ENCODE results near the gene HIVEP3.
A peak's percentile ranks its signal among the peaks of the same experiment; 100 is the strongest.

Gene HIVEP3

GRCh38 chr1:41749991-41750745, 168.6 kb downstream of the HIVEP3 start:
- Histone ChIP-seq H3K27ac (no peak overlapping the region), H2AFZ (ENCODE audit: low read depth) (no peak overlapping the region)

GRCh38 chr1:41745022-41745421, 173.7 kb downstream of the HIVEP3 start:
- Histone ChIP-seq H3K27me3 (ENCODE audit: insufficient read depth, low read depth) (no peaks in the 10 kb centered on the region), H3K27ac (no peak overlapping the region), H3K36me3 (ENCODE audit: insufficient read depth) (no peaks in the 10 kb centered on the region), H3K4me3 (IDR thresholded peaks at IDR 0.05; ENCODE audit: insufficient read depth, low read depth, low read length) (no peak overlapping the region), H3K4me1 (ENCODE audit: low read depth, poor library complexity, severe bottlenecking) (peaks cover 11% of the 10 kb centered on the region), H3K9ac (no peak overlapping the region), H3K79me2 (ENCODE audit: insufficient read depth, low read depth) (no peaks in the 10 kb centered on the region), H3K4me2 (no peak overlapping the region), H2AFZ (ENCODE audit: low read depth) (no peak overlapping the region), H4K20me1 (ENCODE audit: insufficient read depth) (no peaks in the 10 kb centered on the region)
- no peak for TF ChIP-seq CTCF (conservative IDR thresholded peaks at IDR 0.05; ENCODE audit: low read depth, low read length)

More at GRCh38 chr1:41749991-41750745, 168.6 kb downstream of the HIVEP3 start:
- Histone ChIP-seq H3K27me3 (ENCODE audit: insufficient read depth, low read depth) (no peaks in the 10 kb centered on the region), H3K9ac (no peak overlapping the region), H3K4me3 (IDR thresholded peaks at IDR 0.05; ENCODE audit: insufficient read depth, low read depth, low read length) (no peak overlapping the region), H3K79me2 (ENCODE audit: insufficient read depth, low read depth) (no peaks in the 10 kb centered on the region), H3K36me3 (ENCODE audit: insufficient read depth) (no peaks in the 10 kb centered on the region), H4K20me1 (ENCODE audit: insufficient read depth) (no peaks in the 10 kb centered on the region), H3K4me2 (0 out of 2 replicates have a peak overlapping the region, but pooled peaks have one; percentile 46), H3K4me1 (ENCODE audit: low read depth, poor library complexity, severe bottlenecking) (peaks cover 25% of the 10 kb centered on the region)
- TF ChIP-seq CTCF (conservative IDR thresholded peaks at IDR 0.05; ENCODE audit: low read depth, low read length), result no peak

GRCh38 chr1:41743366-41743765, 175.4 kb downstream of the HIVEP3 start:
- no peak overlapping the region for H3K4me2 ChIP-seq
- H3K27me3 ChIP-seq (ENCODE audit: insufficient read depth, low read depth), result no peaks in the 10 kb centered on the region
- peaks cover 25% of the 10 kb centered on the region for H3K4me1 ChIP-seq (ENCODE audit: low read depth, poor library complexity, severe bottlenecking)

GRCh38 chr1:41742219-41742618, 176.5 kb downstream of the HIVEP3 start:
- Histone ChIP-seq H3K4me2 (no peak overlapping the region), H3K4me3 (IDR thresholded peaks at IDR 0.05; ENCODE audit: insufficient read depth, low read depth, low read length) (no peak overlapping the region), H3K79me2 (ENCODE audit: insufficient read depth, low read depth) (no peaks in the 10 kb centered on the region), H3K36me3 (ENCODE audit: insufficient read depth) (no peaks in the 10 kb centered on the region), H3K27ac (no peak overlapping the region), H3K4me1 (ENCODE audit: low read depth, poor library complexity, severe bottlenecking) (peaks cover 34% of the 10 kb centered on the region), H4K20me1 (ENCODE audit: insufficient read depth) (no peaks in the 10 kb centered on the region), H3K27me3 (ENCODE audit: insufficient read depth, low read depth) (no peaks in the 10 kb centered on the region), H3K9ac (no peak overlapping the region), H2AFZ (ENCODE audit: low read depth) (no peak overlapping the region)
- TF ChIP-seq CTCF (conservative IDR thresholded peaks at IDR 0.05; ENCODE audit: low read depth, low read length), result no peak

More at GRCh38 chr1:41743366-41743765, 175.4 kb downstream of the HIVEP3 start:
- Histone ChIP-seq H3K4me3 (IDR thresholded peaks at IDR 0.05; ENCODE audit: insufficient read depth, low read depth, low read length) (no peak overlapping the region), H3K36me3 (ENCODE audit: insufficient read depth) (no peaks in the 10 kb centered on the region), H3K9ac (no peak overlapping the region), H4K20me1 (ENCODE audit: insufficient read depth) (no peaks in the 10 kb centered on the region), H3K79me2 (ENCODE audit: insufficient read depth, low read depth) (no peaks in the 10 kb centered on the region), H2AFZ (ENCODE audit: low read depth) (no peak overlapping the region), H3K27ac (no peak overlapping the region)
- TF ChIP-seq CTCF (conservative IDR thresholded peaks at IDR 0.05; ENCODE audit: low read depth, low read length), result no peak

All from KMS-11 (cell line).